ENCODE data around the gene ALKBH1.

DNA sequence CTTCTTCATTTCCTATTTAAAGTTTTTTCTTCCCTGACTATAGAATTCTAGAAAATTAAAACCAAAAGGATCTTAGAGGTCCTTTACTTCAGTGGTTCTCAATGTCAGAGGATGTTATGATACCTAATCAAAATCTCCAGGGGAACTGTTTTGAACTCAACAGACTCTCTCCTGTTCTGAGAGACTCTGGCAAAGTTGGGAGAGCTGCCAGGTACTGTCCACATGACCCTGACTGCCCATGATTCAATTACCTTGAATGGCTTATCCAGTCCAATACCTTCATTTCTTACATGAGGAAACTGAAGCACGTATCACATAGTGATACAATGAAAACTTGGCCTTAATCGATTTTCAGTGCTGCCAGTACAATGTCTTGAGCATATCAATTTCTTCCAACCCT is 16.6 kb downstream of the ALKBH1 start:
- TF ChIP-seq GATA2 (IDR thresholded peaks at IDR 0.05; ENCODE audit: low read depth, low read length) (no peak), GATA3 (IDR thresholded peaks at IDR 0.05; ENCODE audit: low read depth, low read length) (no peak)
